Renal cortical epithelial cell (primary cell): ENCODE measurements around the gene HOXD3. TPM values are rescaled to one million over a fixed set of nuclear protein-coding genes. Genes with fewer than 3 reads are reported as not detected.

ENCODE experiments used
- DNase-seq: peaks from one replicate; pipeline ENCODE4 v3.0.0-alpha.2; 2011; ENCODE audit warnings: low read depth
- total RNA-seq: library from RNA; depleted of rRNA; stranded (reverse); fragments of >200 nt; gene quantifications from 2 replicates; pipeline ENCODE4 v1.2.3, GENCODE V29; 2014

The HOXD3 gene
- total RNA-seq, 1 donor from 2014 or later: 26.9 TPM

DNA sequence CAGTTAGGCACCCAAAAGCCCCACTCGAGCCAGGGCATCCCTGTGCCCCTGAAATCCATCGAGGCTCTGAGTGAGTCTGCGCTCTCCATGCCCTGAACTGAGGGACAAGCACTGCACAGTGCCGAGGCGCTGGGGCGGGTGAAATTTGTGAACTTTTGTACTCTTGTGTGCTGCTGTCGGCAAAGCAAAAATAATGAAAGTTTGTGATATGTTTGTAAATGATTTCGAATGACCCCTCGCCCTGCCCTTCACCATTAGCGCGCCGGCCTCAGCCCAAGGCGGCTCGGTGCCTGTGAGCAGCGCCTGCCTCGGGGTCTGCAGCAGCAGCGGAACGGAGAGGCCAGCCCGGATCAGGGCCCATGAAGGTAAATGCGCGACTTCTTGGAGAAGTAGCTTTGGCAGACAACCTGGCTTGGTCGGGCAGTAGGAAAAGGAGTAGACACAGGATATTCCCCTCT lies 7.6 kb upstream of the HOXD3 start:
- no peak for DNase-seq

DNA sequence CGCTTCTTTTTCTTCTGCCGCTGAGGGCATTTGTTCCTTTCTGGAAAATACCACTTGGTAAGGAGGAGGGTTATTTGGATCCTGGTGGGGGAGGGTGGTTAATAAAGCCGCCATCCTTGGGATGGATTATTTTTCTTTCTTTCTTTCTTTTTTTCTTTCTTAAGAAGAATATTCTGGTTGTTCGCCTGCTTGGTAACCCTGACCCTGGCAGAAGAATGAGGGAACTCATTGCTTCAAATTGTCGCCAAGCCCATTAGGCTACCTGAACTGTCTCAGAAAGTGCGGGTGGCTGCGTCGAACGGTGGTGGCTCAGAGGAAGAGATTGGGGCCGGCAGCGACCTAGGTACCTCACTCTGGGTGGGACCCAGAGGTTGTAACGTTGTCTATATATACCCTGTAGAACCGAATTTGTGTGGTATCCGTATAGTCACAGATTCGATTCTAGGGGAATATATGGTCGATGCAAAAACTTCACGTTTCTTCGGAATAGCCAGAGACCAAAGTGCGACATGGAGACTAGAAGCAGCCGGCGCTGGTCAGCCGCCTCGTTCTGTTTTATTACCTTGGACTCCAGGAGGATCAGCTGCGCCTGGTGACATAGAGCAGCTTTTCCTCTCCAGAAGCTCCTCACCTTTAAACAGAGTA lies 7.0 kb upstream of the HOXD3 start:
- no peak for DNase-seq

DNA sequence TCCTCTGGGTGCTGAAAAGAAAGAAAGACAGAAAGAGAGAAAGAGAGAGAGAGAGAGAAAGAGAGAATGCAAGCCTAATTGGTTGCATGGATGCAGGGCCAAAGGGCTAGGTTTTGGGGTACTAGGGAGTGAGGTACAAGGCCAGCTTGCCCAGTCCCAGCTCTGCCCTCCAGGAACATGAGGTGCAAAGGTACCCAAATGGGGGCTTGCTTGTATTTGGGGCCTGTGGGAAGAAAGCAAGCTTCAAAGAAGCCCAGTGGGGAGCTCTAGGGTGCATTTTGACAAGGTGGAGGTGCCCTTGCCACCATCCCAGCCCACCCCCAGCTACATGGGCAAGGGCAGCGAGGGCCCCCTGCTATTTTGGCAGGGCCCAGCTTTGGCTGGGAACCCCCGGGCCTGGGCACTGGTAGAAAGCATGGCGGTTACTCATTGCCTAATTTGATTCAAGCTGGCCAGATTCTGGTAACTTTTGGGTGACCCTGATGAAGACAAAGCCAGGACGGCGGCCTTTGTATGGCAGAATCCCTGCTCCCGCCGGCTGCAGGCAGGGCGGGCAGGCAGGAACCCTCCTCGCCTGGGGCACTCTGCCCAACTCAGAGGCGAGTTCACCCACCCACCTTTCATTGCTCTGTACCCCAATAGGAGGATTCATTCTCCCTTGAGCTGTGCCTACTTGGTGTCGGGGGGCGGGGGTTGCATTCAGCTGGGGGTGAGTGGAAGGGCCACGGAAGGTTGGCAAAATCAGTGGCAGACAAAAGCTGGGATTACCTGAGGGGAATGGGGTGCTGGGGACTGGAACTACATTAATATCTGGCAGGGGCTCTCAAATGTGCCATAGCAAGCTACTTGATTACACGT lies 6.3 kb upstream of the HOXD3 start:
- DNase-seq: no peak

DNA sequence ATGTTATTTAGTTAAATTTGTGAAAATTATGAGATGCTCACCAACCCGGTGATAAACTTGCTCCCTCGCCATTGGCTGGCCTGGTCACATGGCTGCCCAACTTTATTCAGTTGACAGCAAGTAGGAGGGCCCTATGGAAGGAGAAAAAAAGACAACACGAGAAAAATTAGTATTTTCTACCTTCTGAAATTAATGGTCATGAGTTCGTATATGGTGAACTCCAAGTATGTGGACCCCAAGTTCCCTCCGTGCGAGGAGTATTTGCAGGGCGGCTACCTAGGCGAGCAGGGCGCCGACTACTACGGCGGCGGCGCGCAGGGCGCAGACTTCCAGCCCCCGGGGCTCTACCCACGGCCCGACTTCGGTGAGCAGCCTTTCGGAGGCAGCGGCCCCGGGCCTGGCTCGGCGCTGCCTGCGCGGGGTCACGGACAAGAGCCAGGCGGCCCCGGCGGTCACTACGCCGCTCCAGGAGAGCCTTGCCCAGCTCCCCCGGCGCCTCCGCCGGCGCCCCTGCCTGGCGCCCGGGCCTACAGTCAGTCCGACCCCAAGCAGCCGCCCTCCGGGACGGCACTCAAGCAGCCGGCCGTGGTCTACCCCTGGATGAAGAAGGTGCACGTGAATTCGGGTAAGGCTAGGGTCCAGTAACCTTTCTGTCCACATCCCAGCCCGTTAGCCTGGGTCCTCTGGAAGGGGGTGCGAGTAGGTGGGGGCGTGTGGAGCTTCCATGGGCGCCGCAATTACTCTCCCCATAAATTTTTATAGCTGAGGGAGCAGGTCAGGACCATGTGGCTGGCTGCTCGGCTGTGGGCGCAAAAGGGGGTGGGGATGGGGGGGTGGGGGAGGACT lies 5.4 kb upstream of the HOXD3 start, which contains the start of gene HOXD4:
HOXD4 (plus strand) TSS at position 109 of the 846 bp plus-strand sequence; CDS start at position 193, 84 bp downstream.
- DNase-seq: peak; percentile 74

DNA sequence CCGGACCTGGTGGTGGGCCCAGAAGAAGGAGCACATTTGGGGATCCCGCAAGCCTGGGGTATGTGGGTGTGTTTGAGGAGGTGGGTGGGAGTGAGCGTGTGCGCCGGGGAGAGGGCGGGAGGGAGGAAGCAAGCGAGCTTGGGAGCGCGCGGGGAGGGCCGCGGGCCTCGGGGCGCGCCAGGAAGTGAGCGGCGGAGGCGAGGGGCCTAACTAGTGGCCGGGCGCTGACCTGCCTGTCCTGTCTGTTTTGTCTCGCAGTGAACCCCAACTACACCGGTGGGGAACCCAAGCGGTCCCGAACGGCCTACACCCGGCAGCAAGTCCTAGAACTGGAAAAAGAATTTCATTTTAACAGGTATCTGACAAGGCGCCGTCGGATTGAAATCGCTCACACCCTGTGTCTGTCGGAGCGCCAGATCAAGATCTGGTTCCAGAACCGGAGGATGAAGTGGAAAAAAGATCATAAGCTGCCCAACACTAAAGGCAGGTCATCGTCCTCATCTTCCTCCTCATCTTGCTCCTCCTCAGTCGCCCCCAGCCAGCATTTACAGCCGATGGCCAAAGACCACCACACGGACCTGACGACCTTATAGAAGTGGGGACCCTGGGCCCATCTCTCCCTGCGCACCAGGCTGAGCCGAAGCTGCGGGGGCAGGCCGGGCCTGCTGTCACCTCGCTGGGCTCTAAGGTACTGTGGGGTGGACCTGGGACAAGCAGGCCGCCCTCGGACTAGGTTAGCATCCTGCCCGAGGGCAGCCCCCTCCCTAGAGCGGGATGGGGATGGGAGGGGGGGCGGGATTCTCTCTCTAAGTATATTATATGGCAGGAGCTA lies 4.5 kb upstream of the HOXD3 start:
- DNase-seq: no peak

DNA sequence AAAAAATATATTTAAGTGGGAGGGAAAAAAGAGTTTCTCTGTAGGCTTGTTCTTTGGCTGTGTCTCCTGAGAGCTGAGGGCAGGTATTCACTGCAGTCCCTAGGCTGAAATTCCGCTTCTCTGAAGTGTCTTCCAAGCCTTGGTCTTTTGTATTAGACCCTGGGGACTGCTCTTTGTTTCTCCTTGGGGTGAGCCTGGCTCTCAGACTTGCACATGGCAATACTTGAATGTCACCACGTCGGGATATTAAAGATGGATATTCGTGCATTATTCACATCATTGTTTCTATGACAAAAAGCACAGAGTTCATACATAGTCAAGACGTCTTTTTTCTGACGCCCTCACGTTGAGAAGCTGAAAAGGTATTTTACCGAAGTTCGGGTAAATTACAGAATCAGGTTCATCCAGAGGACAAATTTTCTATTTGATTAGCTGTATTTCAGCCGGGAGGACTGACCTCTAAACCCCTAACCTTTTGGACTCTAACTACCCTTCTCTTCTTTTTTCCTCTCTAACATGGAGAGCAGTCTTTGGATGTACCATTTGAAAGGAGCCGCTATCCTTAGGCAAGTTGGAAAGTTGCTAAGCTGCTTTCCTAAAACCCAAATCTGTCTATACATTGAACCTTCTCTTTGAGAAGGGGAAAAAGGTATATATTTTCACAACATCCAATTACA lies 2.4 kb upstream of the HOXD3 start:
- no peak for DNase-seq

DNA sequence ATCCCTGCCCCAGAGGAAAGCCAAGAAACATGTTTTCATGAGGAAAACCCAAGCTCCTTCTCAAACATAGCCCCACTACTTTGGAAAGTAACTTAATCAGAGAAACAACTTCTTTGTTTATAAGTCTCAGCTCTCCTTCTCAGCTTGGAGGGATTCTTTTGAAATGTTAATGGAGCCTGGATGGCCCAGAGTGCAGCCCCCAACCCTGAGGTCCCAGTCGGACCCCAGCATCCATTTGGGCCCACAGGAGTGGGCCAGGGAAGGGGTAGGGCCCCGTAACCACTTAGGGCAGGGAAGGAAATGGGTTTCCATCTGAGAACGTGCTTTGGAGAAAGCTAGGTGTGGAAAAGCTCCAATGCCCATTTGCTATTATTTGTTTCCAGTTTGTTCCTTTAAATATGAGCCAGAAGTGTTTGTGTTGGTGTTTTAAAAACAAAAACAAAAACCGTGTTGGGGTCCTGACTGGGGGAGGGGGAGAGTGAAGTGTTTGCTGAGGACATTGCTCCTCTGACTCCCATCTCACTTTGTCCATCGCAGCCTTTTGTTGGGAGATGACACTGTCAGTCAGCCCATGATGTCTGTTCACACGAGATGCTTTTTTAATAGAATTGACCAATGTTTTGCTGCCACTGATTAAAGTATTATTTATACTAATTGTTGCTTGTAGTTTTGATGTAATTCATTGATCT lies 1.6 kb upstream of the HOXD3 start:
- no peak for DNase-seq

DNA sequence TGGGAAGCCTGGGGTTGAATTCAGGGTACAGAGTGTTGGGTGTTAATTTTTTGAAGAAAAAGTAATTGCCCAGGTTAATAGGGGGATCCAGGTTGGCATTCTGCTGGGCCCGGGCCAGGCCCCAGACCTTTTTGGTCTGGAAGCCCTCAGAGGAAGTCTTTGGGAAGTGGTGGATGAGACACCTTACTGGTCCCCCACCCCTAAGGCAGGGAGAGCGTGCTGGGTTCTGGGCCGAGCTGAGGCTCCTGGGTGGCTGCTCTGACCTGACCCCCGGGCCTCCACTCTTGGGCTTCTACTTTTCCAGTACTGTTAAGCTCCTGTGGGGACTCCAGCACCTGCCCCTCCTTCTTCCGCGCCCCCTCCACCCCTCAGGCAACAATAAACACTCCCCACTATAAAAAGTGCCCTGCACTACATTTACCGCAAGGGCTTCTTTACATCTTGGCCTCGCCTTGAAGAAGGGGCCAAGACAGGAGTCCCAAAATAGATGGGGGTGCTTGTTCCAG lies 753 bp upstream of the HOXD3 start:
- no peak for DNase-seq

DNA sequence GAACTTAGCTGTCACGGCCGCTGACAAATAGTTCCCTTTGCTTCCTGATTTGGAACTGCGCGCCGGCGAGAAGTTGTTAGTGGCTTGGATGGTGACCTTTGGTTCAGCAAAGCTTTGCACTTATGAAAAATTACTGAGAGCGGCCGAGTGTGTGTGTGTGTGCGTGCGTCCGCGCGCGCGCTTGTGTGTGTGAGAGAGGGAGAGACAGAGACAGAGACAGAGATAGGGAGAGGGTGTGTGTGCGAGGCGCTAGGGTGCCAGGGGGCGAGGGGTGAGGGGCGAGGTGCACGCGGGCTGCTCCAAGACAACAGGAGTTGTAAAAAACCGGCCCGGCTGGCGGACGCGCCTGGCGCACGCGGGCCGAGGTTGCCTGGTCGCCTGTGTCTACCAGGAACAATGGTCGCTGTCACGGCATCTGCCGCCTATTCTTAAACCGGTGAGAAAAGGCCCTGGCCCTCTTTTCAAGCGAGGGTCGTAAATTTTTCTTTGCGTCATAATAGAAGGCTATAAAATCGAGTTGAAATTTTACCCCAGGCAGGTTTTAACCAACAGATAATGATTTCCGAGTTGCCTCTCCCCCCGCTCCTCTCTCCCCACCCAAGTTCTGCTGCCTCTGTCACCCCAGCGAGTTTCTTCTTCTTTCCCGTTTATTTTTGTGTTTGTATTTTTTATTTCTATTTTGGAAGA lies 535 bp downstream of the HOXD3 start:
- no peak for DNase-seq

DNA sequence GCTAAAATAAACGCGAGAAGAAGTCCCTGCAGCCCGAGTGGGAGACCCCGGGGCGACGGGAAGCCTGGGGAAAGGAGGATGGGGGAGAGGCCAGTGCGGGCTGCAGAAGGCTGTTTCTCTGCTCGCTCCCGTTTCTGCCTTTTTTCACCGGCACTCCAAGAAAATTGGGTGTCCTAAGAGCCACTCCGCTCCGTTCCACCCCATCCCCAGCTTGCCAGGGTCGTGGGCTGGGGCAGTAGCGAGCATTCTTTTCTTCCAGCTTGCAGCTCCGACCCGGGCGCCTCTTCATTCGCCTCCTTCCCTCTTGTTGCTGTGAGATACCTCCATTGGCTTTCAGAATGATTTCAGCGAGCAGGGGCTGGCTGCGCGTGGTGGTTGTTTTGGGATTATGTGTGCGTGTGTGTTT lies 1.1 kb downstream of the HOXD3 start:
- DNase-seq: no peak

DNA sequence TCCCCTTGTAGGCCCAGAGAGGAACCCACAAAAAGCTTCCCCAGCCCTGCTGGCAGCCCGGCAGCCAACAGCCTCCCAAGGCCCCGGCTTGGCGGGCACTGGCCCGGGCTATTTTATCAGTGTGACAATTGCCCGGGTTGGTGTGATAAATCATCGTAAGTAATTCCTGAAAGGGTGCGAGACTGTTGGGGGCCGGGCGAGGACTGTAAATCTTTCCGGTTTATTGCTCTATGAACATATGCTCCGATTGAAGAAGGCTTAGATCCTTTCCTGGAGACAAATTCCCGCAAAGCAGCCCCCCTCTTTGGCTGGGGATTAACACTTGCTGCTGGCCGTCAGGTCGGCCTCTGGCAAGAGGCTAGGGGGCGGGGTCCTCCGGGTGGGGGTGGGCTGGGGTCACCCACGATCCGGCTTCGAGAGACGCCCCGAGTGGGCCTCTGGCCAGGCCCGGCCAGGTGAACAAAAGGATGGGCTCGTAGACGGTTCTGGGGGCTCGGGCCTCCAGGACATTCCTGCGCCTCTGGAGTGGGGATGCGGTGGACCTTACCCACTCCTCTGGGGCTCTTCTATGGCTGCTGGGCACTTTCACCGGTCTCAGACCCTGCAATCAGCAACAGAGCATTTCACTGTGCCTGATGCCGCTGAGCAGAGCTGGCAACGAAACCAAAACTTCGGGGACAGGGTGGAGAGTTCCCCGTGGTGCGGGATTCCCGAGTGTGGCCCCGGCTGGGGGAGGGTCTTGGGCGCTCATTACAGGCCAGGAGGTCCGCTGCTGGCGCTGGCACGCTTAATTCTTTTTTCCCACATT lies 2.0 kb downstream of the HOXD3 start:
- DNase-seq: no peak

DNA sequence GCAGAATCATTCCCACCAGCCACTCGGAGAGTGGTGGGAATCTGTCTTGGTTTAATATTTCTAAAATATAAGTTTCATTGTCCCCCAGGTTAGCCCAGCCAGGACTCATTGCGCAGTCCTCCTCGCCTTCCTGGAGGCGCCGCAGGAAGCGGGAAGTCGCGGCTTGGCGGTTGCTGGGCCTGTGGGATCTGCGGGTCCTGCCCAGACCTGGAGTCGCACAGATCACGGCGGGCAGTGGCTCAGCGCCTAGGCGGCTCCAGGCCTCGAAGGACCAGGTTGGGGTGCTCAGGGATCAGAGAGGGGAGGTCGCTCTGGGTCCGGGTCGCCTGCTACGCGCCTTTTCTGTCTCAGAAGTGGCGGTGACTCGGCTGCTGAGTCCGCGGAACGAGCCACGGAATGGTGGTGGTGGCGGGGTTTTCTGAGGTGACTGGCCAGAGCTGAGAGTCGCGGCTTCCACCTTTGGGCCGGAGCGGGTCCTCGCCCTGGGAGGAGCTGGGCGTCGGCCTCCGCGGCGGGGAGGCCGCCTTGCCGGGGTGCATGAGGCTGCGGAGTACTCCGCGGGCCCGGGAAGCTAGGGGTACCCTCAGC lies 2.6 kb downstream of the HOXD3 start:
- no peak for DNase-seq

DNA sequence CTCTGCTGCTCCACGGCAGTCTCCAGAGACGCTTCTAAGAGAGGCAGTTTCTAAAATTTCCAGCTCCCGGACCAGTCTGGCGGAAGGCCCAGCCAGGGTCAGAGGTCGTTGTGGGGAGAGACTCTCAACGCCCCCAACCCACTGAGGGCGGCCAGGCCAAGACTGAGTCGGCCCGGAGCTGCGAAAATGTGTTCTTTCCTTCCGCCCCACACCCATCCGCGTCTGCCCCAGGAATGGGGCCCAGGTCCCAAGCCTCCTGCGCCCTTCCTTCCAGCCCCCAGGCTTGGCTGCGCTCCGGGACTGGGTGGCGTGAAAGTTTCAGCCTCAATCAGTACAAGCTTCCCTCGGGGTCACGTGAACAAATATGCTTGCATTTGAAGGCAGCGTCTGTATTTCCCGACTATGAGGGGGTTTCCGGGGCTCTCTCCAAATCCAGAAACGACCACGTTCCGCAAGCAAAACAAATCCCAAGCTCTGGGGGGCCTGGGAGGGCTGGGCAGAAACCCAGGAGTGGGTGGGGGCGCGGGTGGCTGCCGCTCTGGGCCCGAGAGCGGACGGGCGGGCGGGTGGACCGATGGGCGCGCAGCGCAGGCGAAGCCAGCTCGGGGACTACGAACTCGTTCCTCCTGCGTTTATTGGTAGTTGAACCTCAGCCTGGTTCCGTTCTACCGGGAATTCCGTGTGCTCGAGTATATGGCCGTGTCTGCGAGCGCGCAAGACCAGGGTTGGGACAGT lies 3.3 kb downstream of the HOXD3 start:
- no peak for DNase-seq

DNA sequence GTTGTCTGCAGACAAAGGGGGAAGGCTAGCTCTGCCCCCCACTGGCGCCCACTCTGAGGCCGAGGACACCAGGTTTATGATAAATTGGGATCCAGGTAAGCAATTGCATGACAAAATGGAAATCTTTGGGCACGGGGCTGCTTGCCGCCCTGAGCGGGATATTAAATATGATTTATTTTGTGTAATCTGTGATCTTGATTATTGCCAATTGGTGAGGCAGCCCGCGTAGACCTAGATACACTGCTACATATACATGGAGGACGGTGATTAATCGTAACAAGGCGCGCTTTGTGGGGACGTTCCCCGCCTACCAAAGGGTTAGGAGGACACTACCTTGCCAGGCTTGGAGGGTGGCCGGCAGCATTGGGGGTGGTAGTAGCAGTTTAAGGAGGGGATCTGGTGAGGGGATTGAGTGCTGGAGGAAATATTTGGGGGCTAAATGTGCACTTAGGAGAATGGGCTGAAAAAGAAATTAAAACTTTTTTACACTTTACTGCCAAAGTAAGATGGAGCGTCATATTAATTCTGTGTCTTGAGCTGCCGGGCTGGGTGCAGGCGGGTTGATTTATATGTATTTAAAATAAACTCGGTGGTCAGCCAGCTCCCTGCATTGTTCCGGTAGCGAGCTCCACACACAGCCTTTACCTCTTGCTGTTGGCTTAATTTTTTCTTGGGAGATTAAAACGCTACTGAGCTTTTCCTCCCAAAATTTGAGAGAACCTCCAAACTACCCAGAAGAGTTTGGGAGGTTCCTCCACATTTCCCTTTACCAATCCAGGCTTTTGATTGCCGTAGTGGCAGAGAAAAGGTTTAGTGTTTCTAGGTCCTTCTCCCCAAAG lies 4.1 kb downstream of the HOXD3 start:
- DNase-seq: no peak

DNA sequence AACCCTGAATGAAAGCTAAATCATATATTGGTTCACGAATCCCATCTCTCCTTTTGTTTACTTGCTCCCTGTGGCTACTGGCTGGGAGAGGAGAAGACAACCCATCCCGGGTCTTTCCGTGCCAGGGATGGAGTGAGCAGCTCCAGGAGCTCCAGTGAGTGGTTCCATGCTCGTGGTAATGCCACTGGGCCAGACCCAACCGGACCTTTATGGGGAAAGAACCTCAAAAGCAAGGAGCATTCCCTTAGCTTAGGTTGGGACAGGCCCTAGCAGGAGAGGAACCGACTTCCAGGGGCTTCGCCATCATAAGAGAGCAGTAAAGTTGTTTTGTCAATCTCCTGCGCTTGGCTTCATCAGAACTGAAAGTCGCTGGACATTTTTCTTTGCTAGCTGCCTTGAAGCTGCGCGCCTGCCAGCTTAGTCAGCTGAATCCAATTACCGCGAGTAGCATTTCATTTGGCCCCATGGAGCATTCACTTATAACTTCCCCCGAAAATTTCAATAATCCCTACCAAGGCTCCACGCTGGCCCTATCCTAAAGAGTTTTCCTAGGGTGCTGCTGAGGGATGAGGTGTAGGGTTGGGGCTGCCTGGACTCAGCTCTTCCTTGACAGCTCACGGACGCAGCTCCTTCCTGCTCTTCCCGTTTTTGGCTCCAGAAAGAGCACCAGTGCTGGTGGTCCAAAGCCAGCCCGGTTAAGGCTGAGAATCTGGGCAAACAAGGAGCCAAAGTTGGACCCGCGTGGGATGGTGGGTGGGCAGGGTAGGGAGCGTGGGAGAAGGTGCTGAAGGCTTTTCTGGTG lies 4.9 kb downstream of the HOXD3 start:
- peak; percentile 80 for DNase-seq
